GM18508 (cell line): ENCODE measurements around the gene CHERP.
"Not testable (repeated sequence)": the region's sequence is repeated elsewhere in the genome, so short reads cannot be mapped to it uniquely, and the experiment has no call there.

Source experiments
- ATAC-seq: cut with Tn5 transposase; IDR thresholded peaks from one replicate; pipeline ENCODE4 v1.9.1; 2021; ENCODE audit warnings: moderate number of reproducible peaks; ENCODE audit not compliant: insufficient read depth, unreplicated experiment

CHERP gene

DNA sequence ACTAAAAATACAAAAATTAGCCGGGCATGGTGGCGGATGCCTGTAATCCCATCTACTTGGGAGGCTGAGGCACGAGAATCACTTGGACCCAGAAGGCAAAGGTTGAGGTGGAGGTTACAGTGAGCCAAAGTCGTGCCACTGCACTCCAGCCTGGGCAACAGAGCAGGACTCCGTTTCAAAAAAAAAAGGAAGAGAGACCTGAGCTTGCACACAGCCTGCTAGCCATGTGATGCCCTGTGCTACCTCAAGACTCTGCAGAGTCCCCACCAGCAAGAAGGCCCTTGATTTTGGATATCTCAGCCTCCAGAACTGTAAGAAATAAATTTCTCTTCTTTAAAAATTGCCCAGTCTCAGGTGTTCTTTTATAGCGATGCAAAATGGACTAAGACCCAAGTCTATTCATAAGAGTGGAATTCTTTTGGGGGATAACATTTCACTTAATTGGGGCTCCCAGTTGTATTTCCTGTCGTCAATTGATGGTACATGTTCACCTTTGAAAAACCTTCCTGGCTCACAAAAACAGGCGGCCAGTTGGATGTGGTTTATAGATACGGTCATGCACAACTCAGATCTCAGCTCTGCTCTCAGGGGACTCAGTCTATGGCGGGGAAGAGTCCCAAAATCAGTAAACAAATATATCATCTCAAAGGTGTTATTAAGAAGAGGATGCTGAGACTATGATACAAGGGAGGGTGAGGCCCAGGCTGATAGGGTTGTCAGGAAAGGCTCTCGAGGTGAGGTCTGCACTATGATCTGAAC lies 2.4 kb upstream of the CHERP start:
- ATAC-seq = no peak

DNA sequence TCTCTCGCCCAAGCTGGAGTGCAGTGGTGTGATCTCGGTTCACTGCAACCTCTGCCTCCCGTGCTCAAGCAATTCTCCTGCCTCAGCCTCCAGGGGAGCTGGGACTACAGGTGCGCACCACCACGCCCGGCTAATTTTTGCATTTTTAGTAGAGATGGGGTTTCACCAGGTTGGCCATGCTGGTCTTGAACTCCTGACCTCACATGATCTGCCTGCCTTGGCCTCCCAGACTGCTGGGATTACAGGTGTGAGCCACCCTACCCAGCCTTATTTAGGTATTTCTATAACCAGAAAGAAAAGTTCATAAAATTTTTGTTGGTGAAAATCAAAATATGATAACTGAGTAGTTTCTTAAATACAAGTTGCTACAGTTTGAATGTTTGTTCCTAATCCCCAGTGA lies 1.5 kb upstream of the CHERP start:
- not testable (repeated sequence) for ATAC-seq

DNA sequence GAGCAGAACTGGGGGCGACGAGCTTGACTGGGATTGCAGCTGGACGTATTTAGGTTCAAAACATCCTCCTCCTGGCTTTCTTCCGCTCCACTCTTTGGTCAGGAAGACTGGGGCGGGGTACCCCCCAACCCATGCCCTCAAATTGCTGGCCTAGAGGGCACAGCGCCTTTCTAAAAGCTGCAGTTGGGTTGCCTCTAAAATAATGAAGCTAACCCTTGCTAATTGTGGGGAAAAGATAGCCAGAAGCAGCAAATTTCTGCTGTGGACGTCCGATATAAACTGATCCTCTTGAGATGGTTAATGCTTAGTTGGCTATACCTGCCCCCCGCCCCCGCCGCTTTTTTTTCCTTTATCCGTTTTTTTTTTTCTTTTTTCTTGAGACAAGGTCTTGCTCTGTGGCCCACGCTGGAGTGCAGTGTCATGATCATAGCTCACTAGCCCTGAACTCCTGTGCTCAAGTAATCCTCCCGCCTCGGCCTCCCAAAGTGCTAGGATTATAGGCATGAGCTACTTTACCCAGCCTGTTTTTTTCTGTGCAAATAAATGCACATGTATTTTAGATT lies 754 bp upstream of the CHERP start:
- ATAC-seq = no peak

DNA sequence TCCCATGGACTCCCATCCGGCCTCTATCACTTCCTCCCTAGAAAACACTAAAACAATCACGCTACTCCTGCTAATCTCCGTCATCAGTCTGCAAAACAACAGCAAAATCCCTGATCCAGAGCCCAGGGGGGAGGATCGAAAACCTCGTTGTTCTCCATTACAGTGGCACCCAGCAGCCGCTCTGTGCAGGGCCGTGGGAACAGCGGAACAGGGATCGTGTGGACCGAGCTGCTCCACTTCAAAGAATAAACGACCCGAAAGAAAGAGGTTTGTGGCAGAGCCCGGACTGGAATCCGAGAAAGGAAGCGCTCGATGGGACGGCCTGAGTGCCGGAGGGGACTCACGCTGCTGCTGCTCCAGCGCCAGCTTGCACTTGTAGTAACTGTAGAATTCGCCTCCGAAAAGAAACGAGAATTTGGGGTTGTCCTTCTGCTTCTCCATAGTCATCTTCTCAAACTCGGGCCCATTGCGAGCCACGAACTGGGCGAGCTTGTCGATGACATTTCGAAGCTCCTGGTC lies 652 bp downstream of the CHERP start:
- no peak for ATAC-seq

DNA sequence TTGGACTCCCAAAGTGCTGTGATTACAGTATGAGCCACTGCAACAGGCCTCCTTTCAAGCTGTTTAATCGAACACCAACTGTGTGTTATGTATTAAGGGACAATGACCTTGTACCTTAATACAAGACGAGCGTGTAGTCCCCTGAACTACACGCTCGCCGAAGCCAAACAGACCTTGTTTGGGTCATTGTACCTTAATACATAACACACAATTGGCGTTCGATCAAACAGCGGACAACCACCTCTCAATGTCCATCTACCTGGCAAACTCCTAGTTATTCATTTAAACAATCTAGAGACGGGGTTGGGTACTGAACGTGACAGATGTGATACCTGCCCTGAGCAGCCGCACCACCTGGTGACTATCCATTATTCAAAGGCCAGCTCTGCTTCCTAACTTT lies 1.3 kb downstream of the CHERP start:
- ATAC-seq = no peak

DNA sequence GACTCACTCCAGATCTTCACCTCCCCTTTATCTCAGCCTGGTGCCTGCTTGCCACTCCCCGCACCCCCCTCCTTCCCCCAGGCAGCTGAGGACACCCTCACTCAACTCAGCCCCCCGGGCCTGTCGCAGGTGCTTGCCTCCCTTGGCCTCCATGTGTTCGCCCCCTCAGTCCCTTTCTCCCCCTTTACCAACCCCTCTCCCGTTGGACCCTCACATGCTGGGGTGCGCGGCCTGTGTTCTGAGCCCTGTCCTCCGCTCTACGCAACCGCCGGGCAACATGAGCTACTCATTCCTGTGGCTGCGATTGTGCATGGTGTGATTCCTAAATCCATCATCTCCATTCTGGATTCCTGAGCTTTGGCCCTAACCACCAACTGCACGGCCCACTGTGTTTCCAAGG lies 5.1 kb downstream of the CHERP start:
- ATAC-seq = no peak

DNA sequence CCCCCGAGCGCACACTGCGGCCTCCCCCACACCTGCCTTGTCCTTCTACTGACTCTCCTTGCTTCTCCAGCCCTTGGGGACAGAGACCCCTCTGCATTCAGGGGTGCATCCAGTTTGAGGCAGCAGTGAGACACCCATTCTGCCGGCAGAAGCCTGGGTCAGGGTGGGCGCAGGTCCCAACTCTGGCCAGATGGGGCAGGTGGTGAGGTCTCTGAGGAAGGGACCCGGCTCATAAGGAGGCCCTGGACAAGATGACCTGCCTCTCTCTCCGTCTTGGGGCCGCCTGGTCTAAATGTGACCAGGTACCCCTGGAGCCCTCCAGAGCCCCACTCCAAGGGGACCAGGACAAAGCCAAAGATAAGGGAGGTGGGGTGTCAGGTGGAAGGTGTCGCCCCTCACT lies 6.1 kb downstream of the CHERP start:
- no peak for ATAC-seq

DNA sequence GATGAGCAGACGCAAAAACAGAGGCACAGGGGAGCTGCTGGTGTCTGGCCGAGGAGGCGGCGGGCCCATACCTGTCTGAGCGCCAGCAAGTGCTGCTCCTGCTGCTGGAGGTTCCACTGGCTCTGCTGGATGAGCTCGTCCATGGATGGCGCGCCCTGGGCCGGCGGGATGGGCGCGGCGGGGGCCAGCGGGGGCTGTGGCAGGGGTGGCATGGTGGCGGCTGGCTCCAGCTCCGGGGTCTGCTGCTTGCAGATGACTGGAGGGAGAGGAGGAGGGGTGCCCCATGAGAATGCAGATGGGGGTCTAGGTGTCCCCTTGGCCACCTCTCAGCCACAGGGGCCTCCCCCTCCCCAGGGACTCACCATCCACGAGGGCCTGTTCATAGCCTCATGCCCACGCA lies 6.9 kb downstream of the CHERP start:
- ATAC-seq = no peak

DNA sequence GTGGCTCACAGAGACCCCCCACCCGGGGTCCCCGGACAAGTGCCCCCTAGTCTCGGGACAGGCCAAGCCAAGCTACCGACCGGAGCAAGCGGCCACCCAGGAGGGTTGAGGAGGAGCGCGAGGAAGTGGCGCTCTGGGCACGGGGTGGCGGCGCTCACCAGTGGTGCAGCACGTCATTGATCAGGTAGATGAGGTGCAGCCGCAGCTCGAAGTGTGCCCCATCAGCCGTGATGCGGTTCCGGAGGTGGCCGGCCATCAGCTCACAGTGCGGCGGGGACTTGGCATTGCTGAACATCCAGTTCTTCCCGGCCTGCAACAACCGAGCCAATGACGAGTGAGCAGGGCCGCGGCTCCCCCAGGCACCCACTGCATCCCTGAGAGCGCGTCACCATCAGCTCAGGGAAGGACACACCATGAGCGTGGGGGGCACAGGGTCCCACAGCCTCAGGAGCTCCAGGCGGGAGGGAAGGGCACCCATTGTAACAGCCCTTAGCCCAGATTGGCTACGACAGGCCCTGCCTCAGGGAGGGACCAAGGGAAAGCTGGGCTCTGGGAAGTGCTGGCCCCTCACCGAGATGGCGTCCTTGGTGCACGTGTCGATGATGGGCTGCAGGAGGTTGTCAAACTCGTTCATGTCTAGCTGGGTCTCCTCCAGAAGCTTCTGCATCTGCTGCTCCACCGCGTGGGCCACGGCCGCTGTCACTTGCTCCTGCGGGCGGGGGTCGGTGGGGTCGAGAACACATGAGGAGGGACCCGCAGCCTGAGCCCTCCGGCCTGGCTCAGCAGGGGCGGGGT lies 9.6 kb downstream of the CHERP start:
- no peak for ATAC-seq

DNA sequence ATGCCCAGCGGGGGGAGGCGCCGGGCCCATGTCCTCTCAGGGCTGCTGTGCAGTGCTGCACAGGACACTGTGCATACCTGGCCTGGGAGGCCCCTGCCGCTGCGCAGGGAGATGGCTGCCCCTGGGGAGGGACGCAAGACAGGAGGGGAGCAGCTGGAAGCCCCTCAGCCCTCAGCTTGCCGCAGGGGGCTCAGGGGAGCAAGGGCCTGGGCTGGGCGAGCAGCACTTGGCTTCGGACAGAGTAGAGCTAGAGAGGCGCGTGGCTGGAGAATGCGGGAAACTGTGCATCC lies 10.9 kb downstream of the CHERP start:
- ATAC-seq = no peak

DNA sequence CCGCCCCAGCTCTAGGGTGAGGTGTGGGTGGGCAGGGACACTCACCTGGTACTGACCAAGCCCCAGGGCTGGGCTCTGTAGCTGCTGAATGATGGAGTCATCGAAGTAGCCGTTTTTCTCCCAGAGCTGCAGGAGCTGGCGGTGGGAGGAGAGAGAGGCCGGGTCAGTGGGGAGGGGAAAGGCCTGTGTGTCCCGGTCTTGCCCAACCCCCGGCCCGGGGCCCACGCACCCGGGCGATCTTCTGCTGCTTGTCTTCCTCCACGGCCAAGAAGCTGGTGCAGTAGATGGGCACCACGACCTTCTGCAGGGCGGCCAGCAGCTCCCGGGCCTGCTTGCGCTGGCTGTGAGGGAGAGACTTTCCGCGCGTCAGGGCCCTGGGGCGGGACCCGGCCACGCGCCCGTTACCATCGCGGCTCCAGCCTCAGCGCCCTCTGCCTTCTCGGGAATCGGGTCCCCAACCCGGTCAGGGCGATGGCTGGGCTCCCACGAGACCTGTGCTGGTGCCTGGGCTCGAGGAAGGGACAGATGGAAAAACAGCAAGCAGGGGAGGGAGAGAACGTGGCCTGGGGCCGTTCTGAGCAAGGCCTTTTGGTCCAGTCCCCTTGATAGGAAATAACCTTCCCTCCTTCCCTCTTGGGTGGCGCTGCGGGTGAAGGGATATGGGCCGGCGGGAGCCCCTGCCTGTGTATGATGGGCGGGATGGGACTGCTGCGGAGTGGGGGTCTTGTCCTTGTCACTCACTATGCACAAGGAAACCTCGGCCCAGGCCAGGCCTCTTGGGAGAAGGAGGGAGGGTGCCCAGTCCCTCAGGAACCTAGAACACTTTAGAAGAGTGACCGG lies 11.5 kb downstream of the CHERP start:
- ATAC-seq = no peak

DNA sequence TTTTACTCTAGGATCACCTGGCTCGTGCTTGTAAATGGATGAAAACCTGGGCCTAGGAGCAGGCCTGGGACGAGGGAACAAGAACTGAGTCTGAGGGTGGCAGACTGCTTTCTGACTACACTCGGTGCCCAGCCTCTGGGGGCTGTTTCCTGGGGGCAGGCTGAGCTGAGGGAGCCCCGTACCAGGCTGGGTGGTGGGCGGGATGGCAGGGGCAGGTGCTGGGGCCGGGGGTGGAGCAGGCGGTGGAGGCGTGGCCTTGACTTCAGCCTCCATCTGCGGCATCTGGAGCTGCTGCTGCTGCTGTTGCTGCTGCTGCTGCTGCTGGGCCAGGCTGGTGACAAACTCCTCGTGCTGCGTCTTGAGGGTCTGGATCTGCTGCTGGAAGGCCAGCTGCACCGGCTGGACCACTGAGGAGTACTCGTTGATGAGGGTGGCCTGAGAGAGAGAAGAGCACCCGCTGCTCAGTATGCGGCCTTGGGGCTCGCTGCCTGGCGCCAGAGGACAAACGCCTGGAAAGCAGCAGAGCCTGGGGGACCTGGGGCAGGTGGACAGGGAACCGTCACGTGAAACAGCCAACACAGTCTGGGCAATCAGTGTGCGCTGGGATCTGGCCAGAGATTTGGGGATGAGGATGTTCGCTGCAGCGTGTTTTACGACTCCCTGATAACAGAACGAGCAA lies 12.6 kb downstream of the CHERP start:
- no peak for ATAC-seq

DNA sequence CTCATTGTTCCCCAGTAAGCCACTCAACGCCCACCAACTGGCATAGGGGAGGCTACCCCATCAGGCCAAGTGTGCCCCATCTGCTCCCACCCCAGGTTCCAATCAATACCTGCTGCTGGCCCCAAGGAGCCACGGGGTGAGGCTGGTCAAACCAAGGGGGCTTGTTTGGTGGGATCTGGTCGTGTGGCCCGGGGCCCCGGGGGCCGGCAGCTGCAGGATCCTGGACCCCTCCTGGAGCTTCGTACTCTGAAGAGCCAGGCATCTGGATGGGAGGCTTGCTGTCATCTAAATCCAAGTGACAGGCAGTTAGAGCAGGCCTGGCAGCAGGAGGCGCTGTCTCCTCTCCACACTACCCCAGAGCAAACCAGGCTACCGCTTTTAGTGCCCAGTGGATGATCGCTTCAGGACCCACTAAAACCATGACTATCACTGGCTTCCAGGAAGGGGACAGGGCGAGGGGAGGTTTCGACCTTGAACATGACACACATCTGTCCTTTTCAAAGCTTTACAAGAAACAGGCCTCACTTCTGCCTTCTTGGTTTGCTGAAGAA lies 14.2 kb downstream of the CHERP start:
- no peak for ATAC-seq

DNA sequence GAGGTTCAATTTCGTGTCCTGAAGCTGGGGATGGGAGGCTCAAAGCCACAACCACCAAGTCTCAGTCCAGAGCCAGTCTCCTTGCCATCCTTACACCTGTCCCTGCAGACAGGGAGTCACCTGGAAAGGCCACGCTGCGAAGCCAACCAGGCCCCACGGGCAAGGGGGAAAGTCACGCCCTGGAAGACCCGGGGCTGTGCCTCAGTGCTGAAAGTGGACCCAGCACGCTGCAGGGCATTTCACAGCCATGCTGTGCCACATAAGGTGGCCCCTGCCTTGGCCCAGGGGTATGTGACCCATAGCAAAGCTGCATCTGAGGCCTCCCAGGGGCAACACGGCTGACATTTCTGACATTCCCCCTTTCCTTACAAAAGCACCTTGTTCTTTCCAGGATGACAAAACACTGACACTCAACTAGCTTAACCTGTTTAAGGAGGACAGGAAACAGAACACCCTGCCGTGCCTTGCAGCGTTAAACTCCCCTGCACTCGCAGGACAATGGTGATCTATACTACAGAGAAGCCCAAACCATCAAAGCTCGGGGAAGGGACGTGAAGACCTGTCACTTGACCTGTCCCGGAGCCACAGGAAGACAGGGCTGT lies 14.8 kb downstream of the CHERP start:
- ATAC-seq = no peak

DNA sequence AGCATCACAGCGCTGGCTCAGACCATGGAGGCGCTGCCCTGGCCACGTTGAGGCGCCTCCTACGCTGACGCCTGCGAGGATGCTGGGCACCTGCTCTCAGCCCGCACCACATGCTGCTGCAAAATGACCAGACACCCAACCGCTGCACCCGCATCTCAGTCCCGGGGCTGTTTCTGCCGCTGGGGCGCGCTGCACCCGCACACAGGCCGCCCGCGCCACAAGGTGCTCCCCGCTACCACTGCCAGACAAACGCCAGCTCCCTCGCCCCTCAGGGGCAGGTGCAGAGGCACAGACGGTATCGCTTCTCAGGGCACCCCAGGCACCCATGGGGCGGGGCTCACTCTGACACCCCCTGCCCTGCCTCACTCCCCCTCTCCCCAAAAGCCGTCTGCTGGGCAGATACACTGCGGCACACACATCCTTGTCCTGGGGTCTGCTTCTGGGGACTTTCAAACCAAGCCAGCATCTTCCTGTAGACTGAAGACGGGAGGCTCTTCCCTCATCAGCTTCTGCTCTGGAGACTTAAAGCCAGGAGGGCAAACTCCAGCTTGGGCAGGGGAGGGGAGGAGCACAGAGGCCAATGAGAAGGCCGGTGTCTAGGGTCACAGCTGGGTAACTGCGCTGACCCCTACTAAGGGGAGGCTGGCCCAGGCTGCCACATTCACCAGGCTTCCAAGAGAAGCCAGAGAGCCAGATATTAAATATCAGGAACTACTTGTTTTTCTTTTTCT lies 16.3 kb downstream of the CHERP start:
- ATAC-seq = no peak

DNA sequence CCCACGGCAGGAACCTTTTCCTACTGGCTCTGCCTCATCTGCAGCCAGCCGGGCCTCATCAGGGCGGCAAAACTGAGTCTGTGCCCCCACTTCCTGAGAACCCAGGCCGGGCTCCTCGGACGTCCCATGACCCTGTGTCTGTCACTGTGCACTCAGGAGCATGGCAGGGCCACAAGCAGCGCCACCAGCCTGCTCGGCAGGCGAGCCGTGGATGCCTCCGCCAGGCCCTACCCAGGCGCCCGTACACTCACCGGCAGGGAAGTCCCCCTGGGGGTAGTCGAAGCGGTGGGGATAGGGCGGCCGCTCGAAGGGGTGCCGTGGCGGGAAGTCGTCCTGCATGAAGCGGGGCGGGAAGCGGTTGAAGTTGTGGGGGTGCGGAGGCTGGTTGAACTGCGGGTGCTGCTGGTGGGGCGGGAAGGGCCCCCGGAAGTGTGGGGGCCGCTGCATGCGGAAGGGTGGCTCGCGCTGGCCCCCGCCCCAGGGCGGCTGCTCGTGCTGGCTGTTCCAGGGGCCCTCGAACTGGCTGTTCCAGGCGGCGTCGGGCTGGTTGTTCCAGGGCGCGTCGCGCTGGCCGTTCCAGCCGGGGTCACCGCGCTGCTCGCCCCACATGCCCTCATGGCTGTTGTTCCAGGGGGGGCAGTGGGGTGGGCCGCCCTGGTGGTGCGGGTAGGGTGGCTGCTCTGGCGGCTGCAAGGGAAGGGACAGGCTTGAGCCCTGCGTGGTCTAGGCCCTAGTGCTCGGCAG lies 17.1 kb downstream of the CHERP start:
- no peak for ATAC-seq

DNA sequence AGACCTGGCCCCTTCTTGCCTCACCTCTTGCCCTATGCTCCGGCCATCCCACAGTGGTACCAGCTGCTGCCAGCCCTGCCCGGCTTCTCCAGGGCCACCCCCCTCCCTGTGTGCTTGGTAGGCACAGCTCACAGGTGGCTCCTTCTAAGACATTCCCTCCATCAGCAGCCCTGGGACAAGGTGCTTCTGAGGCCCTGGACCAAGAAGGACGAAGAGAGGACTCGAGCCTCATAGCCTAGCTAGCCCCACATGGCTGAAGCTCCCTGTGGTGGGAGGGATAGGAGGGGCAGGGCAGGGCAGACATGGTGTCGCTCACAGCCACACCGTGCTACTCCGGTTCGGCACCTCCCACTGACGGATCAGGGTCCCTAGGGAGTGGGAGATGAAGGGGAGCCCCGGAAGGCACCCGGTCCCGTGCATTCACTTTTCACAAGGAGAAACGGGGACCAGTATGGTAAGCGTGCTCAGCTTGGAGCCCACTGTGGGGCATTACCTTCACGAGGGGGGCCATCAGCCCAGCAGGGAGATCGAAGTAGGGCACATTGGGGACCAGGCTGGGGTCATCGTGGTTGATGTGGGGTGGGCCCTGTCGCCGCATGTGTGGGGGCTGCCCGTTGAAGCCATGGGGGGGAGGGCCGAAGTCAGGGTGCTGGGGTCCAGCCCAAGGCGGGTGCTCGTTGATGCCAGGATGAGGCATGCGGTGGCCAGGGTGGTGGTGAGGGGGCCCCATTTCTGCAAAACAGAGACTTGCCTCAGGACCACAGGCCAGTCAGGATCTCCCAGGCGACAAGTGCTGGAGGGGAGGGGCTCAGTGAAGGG lies 19.5 kb downstream of the CHERP start:
- ATAC-seq = no peak
